Measurements from ENCODE around the gene PRKG1.

DNA sequence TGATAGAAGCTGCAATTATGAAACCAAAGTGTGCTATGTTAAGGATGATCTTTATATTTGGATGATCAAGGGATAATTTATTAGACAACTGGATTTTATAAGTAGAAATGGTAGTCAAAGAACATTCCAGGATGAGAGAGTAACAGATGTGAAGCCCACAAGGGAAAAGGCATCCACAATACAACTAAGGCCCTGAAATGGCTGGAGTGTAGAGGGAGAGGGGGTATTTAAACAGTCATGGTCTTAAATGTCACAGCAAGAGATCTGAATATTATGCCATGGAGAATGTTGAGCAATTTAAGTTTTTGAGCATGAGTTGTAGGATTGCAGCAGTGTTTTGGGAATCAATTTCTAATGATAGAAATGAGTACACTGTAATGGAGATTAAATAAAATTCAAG is 957.5 kb downstream of the PRKG1 start:
- TF ChIP-seq, protein P1, sequence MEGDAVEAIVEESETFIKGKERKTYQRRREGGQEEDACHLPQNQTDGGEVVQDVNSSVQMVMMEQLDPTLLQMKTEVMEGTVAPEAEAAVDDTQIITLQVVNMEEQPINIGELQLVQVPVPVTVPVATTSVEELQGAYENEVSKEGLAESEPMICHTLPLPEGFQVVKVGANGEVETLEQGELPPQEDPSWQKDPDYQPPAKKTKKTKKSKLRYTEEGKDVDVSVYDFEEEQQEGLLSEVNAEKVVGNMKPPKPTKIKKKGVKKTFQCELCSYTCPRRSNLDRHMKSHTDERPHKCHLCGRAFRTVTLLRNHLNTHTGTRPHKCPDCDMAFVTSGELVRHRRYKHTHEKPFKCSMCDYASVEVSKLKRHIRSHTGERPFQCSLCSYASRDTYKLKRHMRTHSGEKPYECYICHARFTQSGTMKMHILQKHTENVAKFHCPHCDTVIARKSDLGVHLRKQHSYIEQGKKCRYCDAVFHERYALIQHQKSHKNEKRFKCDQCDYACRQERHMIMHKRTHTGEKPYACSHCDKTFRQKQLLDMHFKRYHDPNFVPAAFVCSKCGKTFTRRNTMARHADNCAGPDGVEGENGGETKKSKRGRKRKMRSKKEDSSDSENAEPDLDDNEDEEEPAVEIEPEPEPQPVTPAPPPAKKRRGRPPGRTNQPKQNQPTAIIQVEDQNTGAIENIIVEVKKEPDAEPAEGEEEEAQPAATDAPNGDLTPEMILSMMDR (IDR thresholded peaks at IDR 0.05), result no peak
- TF ChIP-seq EZH2 (IDR thresholded peaks at IDR 0.05), result no peak
